H1 (cell line): ENCODE measurements around the gene RNF175. TPM values are rescaled to one million over a fixed set of nuclear protein-coding genes. Genes with fewer than 3 reads are reported as not detected.

Experiments
- CTCF ChIA-PET: fragments of 300-600 bp; sonication (Branson Sonifier 250); formaldehyde crosslinking; loops from one replicate; lab custom pipeline; 2021; ENCODE audit not compliant: partially characterized antibody; lab: Charles Lee
- POLR2A ChIA-PET: fragments of 300-600 bp; sonication (Branson Sonifier 250); formaldehyde crosslinking; loops from one replicate; lab custom pipeline; 2021; ENCODE audit warnings: inconsistent platforms; ENCODE audit not compliant: partially characterized antibody; lab: Charles Lee
- DNase-seq, 2 experiments: peaks; one replicate each; pipeline versions ENCODE4 v3.0.0 to v3.0.0-alpha.2; 2010 to 2022; ENCODE audit warnings: low spot score in 2 of 2, low read depth in 1 of 2, mixed read lengths in 1 of 2
- FAIRE-seq: peaks from 2 replicates; lab custom pipeline; 2011; peaks lifted over from hg19 to GRCh38; lab: Jason Lieb, UNC
- H2AFZ ChIP-seq: 2 replicates; pipeline ENCODE4 v1.8.1; 2012; ENCODE audit warnings: low read length, inconsistent platforms
- H2AK5ac ChIP-seq: 2 replicates; pipeline ENCODE4 v1.6.1; 2013; ENCODE audit warnings: low read depth, low read length
- H2BK120ac ChIP-seq: replicated peaks from 2 replicates; pipeline ENCODE3; 2013; ENCODE audit warnings: low read depth, low read length, inconsistent platforms
- H2BK12ac ChIP-seq: 2 replicates; pipeline ENCODE4 v1.6.1; 2013; ENCODE audit warnings: low read depth, low read length
- H2BK15ac ChIP-seq: 2 replicates; pipeline ENCODE4 v1.6.1; 2013; ENCODE audit warnings: low read length
- H2BK20ac ChIP-seq: 2 replicates; pipeline ENCODE4 v1.6.1; 2013; ENCODE audit warnings: low read length
- H2BK5ac ChIP-seq: 2 replicates; pipeline ENCODE4 v1.6.1; 2013; ENCODE audit warnings: low read depth, low read length
- H3K14ac ChIP-seq: 2 replicates; pipeline ENCODE4 v1.6.1; 2013; ENCODE audit warnings: inconsistent platforms; ENCODE audit not compliant: insufficient read length
- H3K18ac ChIP-seq: 2 replicates; pipeline ENCODE4 v1.6.1; 2013; ENCODE audit warnings: low read length; ENCODE audit errors: extremely low read depth
- H3K23ac ChIP-seq: 2 replicates; pipeline ENCODE4 v1.6.1; 2013; ENCODE audit warnings: inconsistent platforms; ENCODE audit not compliant: insufficient read length
- H3K23me2 ChIP-seq: 2 replicates; pipeline ENCODE4 v1.6.1; 2013; ENCODE audit warnings: low read depth, low read length
- H3K27ac ChIP-seq: 2 replicates; pipeline ENCODE4 v1.6.1; 2011; ENCODE audit warnings: low read depth, low read length, inconsistent platforms
- H3K27me3 ChIP-seq, 4 experiments: replicated peaks in 1 of 4; 1 replicate in 1 of 4; 2 replicates in 3 of 4; pipeline versions ENCODE4 v1.6.1 to v1.8.1; 2011 to 2013; ENCODE audit warnings: low read length in 3 of 4, mild to moderate bottlenecking in 3 of 4, inconsistent platforms in 2 of 4, mixed read lengths in 2 of 4, moderate library complexity in 1 of 4; ENCODE audit not compliant: control insufficient read depth in 3 of 4, insufficient read depth in 3 of 4; ENCODE audit errors: extremely low read depth in 1 of 4
- H3K36me3 ChIP-seq, 4 experiments: 2 replicates each; pipeline versions ENCODE4 v1.6.1 to v1.8.1; 2011 to 2013; ENCODE audit warnings: mild to moderate bottlenecking in 4 of 4, low read length in 3 of 4, moderate library complexity in 2 of 4, control low read depth in 1 of 4, inconsistent platforms in 1 of 4; ENCODE audit not compliant: insufficient read depth in 4 of 4, control insufficient read depth in 2 of 4
- H3K4ac ChIP-seq: replicated peaks from 2 replicates; pipeline ENCODE3; 2013; ENCODE audit warnings: low read length, low read depth, mixed read lengths, inconsistent platforms; ENCODE audit not compliant: insufficient read length
- H3K4me1 ChIP-seq, 4 experiments: replicated peaks in 1 of 4; 1 replicate in 1 of 4; 2 replicates in 3 of 4; pipeline versions ENCODE4 v1.6.1 to v1.8.1; 2011 to 2013; ENCODE audit warnings: low read length in 3 of 4, inconsistent platforms in 2 of 4, mixed read lengths in 1 of 4; ENCODE audit not compliant: insufficient read depth in 4 of 4, control insufficient read depth in 3 of 4
- H3K4me2 ChIP-seq, 2 experiments: 2 replicates each; pipeline versions ENCODE4 v1.6.1 to v1.8.1; 2011 to 2013; ENCODE audit warnings: low read depth in 2 of 2, low read length in 2 of 2, control low read depth in 1 of 2, inconsistent platforms in 1 of 2, mild to moderate bottlenecking in 1 of 2; ENCODE audit not compliant: insufficient read depth in 1 of 2
- H3K4me3 ChIP-seq, 4 experiments: fragments of 200-600, 300-600 bp in 1 of 4; sonication (generic), shearing (Covaris generic), sonication (Bioruptor Twin) in 1 of 4; 2 replicates each; pipeline versions ENCODE4 v1.5.1 to v1.8.1; 2011 to 2016; ENCODE audit warnings: low read length in 4 of 4, low read depth in 3 of 4, control low read depth in 2 of 4, inconsistent platforms in 2 of 4, mild to moderate bottlenecking in 2 of 4, mixed read lengths in 1 of 4, moderate library complexity in 1 of 4; ENCODE audit not compliant: insufficient read depth in 2 of 4; ENCODE audit errors: extremely low read depth in 1 of 4
- H3K56ac ChIP-seq: replicated peaks from 2 replicates; pipeline ENCODE3; 2013; ENCODE audit warnings: low read depth, mild to moderate bottlenecking, mixed read lengths, low read length, inconsistent platforms; ENCODE audit not compliant: insufficient read length
- H3K79me1 ChIP-seq: 2 replicates; pipeline ENCODE4 v1.6.1; 2013; ENCODE audit warnings: low read depth, low read length, control low read depth
- H3K79me2 ChIP-seq, 2 experiments: 2 replicates each; pipeline versions ENCODE4 v1.6.1 to v1.8.1; 2012 to 2013; ENCODE audit warnings: low read length in 2 of 2, mild to moderate bottlenecking in 2 of 2, inconsistent platforms in 1 of 2; ENCODE audit not compliant: insufficient read depth in 2 of 2, control insufficient read depth in 1 of 2
- H3K9ac ChIP-seq, 4 experiments: replicated peaks in 1 of 4; 1 replicate in 1 of 4; 2 replicates in 3 of 4; pipeline versions ENCODE4 v1.6.1 to v1.8.1; 2011 to 2013; ENCODE audit warnings: low read depth in 3 of 4, low read length in 3 of 4, control low read depth in 2 of 4, mild to moderate bottlenecking in 2 of 4, moderate library complexity in 2 of 4, inconsistent platforms in 1 of 4; ENCODE audit errors: extremely low read depth in 1 of 4
- H3K9me3 ChIP-seq, 2 experiments: 2 replicates each; pipeline versions ENCODE4 v1.6.1 to v1.8.1; 2012 to 2013; ENCODE audit warnings: mild to moderate bottlenecking in 2 of 2, moderate library complexity in 2 of 2, control low read depth in 1 of 2, inconsistent platforms in 1 of 2, low read depth in 1 of 2, low read length in 1 of 2, mixed read lengths in 1 of 2; ENCODE audit not compliant: insufficient read depth in 2 of 2
- H4K20me1 ChIP-seq, 2 experiments: replicated peaks in 1 of 2; 2 replicates each; pipeline versions ENCODE3 to v1.8.1; 2011 to 2013; ENCODE audit warnings: inconsistent platforms in 2 of 2, low read length in 2 of 2, mild to moderate bottlenecking in 1 of 2; ENCODE audit not compliant: insufficient read depth in 2 of 2, control insufficient read depth in 1 of 2
- H4K5ac ChIP-seq: 2 replicates; pipeline ENCODE4 v1.6.1; 2013; ENCODE audit warnings: low read length, low read depth, mixed read lengths, inconsistent platforms; ENCODE audit not compliant: insufficient read length
- H4K8ac ChIP-seq: 2 replicates; pipeline ENCODE4 v1.8.0; 2013; ENCODE audit warnings: mild to moderate bottlenecking, moderate library complexity, low read length, inconsistent platforms; ENCODE audit not compliant: insufficient read depth; ENCODE audit errors: extremely low read depth
- H4K91ac ChIP-seq: replicated peaks from 2 replicates; pipeline ENCODE3; 2013; ENCODE audit warnings: low read length, mixed read lengths, inconsistent platforms; ENCODE audit not compliant: insufficient read length
- EP300 ChIP-seq, 2 experiments: IDR thresholded peaks; 1 replicate in 1 of 2; 2 replicates in 1 of 2; pipeline ENCODE4 v1.6.1; 2011 to 2012; ENCODE audit warnings: low read depth in 2 of 2, low read length in 2 of 2, mild to moderate bottlenecking in 2 of 2, borderline replicate concordance in 1 of 2, inconsistent platforms in 1 of 2, moderate library complexity in 1 of 2
- SUZ12 ChIP-seq: fragments of 200-600 bp; sonication (generic); IDR thresholded peaks from 2 replicates; pipeline ENCODE4 v1.6.1; 2012; ENCODE audit warnings: mild to moderate bottlenecking, inconsistent platforms, low read length, moderate library complexity, mixed read lengths
- WGBS, 2 experiments: shearing (Covaris generic) in 1 of 2; methylation state at CpG; one replicate each; pipeline versions ENCODE4 v1.1.6 to v1.1.7; 2013 to 2015; ENCODE audit warnings: low lambda C conversion rate in 2 of 2, mixed read lengths in 2 of 2, inconsistent platforms in 1 of 2, low coverage in 1 of 2, missing lambda C conversion rate in 1 of 2; ENCODE audit not compliant: insufficient replicate concordance in 2 of 2, insufficient coverage in 1 of 2, insufficient read length in 1 of 2; ENCODE audit errors: extremely low coverage in 1 of 2, missing lambda C conversion rate in 1 of 2; 5-methylcytosine and 5-hydroxymethylcytosine counted together
- polyA plus RNA-seq, 7 experiments: library from polyadenylated mRNA; depleted of rRNA in 3 of 7; stranded (reverse) in 5 of 7; unstranded in 2 of 7; fragments of >200 nt in 5 of 7; fragments of 200-250 nt in 2 of 7; gene quantifications; 1 replicate in 5 of 7; 2 replicates in 1 of 7; 4 replicates in 1 of 7; pipeline versions ENCODE4 v1.2.1 to v1.2.3, GENCODE V29; 2011 to 2013; ENCODE audit warnings: missing spikeins in 2 of 7, mixed read lengths in 2 of 7
- total RNA-seq: library from RNA; stranded (reverse); fragmentation: NEBNext Ultra II Directional; extraction: Animal tissue kit (Norgen Biotek cat#: 25700); gene quantifications from 2 replicates; pipeline ENCODE4 v1.2.1, GENCODE V29; 2021

Gene RNF175
- total and polyA plus RNA-seq, 2 of the 8 experiments (the other 6 are each of a cell fraction or from before 2014, with no cell fraction given) = 7.9 to 9.8 TPM

DNA sequence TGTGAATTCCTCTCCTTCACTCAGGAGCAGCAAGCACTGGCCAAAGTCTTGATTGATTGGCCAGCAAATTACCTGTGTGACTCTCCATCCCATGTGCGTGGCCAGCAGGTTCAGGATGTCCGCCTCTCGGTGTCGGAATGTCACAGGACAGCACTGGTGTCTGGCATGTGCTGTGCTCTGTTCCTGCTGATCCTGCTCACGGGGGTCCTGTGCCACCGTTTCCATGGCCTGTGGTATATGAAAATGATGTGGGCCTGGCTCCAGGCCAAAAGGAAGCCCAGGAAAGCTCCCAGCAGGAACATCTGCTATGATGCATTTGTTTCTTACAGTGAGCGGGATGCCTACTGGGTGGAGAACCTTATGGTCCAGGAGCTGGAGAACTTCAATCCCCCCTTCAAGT is 55.3 kb downstream of the RNF175 start:
- POLR2A ChIA-PET = no interaction called here
- no peak overlapping the region for H2BK20ac ChIP-seq
- CTCF ChIA-PET = no interaction called here
- TF ChIP-seq SUZ12 = no peak
- no peak for TF ChIP-seq EP300 (IDR thresholded peaks at IDR 0.05; ENCODE audit: borderline replicate concordance in 1 of 2, low read depth in 2 of 2, low read length in 2 of 2)

More for the DNA sequence above, 55.3 kb downstream of the RNF175 start:
- H2AFZ ChIP-seq = no peak overlapping the region
- H3K9me3 ChIP-seq = no peaks in the 10 kb centered on the region
- no peak overlapping the region for H2AK5ac ChIP-seq
- H3K14ac ChIP-seq = no peak overlapping the region
- H2BK15ac ChIP-seq = no peak overlapping the region
- WGBS, 2 experiments = 93% methylated on average over 7 of the region's 7 CpGs; no CpG with 5 or more reads in 1 of the 2 experiments
- no peaks in the 10 kb centered on the region for H3K23me2 ChIP-seq
- H4K8ac ChIP-seq = no peak overlapping the region
- H3K36me3 ChIP-seq = no peaks in the 10 kb centered on the region
- H2BK120ac ChIP-seq = no peak overlapping the region
- no peak overlapping the region for H3K18ac ChIP-seq
- H3K23ac ChIP-seq = no peak overlapping the region
- H4K5ac ChIP-seq = no peak overlapping the region
- no peak overlapping the region for H2BK12ac ChIP-seq
- H3K4me2 ChIP-seq = no peak overlapping the region
- H3K56ac ChIP-seq = no peak overlapping the region
- no peak for DNase-seq
- no peak overlapping the region for H3K4ac ChIP-seq
- H3K79me1 ChIP-seq = no peaks in the 10 kb centered on the region
- no peak overlapping the region for H3K9ac ChIP-seq
- H3K27me3 ChIP-seq = no peaks in the 10 kb centered on the region
- no peak overlapping the region for H2BK5ac ChIP-seq
- no peaks in the 10 kb centered on the region for H4K20me1 ChIP-seq
- FAIRE-seq = no peak
- H3K27ac ChIP-seq = no peak overlapping the region
- no peak overlapping the region for H3K4me3 ChIP-seq
- no peaks in the 10 kb centered on the region for H3K4me1 ChIP-seq
- H4K91ac ChIP-seq = no peak overlapping the region
- H3K79me2 ChIP-seq = no peaks in the 10 kb centered on the region
